Measurements from ENCODE around the gene GLIS1. TPM values are rescaled to one million over a fixed set of nuclear protein-coding genes. Genes with fewer than 3 reads are reported as not detected.
"Not testable (repeated sequence)": the region's sequence is repeated elsewhere in the genome, so short reads cannot be mapped to it uniquely, and the experiment has no call there.

The GLIS1 gene
- total RNA-seq, 2 experiments from 2014 or later, result not detected

DNA sequence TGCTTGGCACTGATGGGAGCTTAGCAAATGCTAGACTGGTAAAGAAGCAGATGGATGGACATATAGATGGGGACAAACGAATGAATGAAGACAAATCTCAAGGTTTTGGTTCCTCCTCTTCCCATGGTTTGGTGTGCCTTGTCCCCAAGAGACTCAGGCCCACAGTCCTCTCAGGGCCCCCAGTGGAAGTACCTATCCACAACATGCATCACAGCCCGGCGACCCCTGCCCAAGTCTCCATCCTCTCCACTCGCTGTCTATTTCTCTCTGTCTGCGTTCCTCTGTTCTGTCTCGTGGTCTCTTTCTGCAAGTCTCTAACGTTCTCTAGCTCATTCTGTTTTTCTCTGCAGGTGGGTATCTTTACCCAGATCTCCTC, 85.8 kb downstream of the GLIS1 start:
- DNase-seq, result no peak
- no peaks in the 10 kb centered on the region for H3K9me3 Mint-ChIP-seq
- no peak for ATAC-seq
- ChIA-PET POLR2A (no interaction called here), CTCF (no interaction called here)
- intact Hi-C loops (cut with micrococcal nuclease), result no loop called here
- H3K27ac Mint-ChIP-seq, result no peak overlapping the region
- H3K36me3 Mint-ChIP-seq (ENCODE audit: low read depth), result no peaks in the 10 kb centered on the region
- no peaks in the 10 kb centered on the region for H3K4me1 Mint-ChIP-seq (ENCODE audit: low read depth)
- TF ChIP-seq, protein P1, sequence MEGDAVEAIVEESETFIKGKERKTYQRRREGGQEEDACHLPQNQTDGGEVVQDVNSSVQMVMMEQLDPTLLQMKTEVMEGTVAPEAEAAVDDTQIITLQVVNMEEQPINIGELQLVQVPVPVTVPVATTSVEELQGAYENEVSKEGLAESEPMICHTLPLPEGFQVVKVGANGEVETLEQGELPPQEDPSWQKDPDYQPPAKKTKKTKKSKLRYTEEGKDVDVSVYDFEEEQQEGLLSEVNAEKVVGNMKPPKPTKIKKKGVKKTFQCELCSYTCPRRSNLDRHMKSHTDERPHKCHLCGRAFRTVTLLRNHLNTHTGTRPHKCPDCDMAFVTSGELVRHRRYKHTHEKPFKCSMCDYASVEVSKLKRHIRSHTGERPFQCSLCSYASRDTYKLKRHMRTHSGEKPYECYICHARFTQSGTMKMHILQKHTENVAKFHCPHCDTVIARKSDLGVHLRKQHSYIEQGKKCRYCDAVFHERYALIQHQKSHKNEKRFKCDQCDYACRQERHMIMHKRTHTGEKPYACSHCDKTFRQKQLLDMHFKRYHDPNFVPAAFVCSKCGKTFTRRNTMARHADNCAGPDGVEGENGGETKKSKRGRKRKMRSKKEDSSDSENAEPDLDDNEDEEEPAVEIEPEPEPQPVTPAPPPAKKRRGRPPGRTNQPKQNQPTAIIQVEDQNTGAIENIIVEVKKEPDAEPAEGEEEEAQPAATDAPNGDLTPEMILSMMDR (IDR thresholded peaks at IDR 0.05), result no peak
- H3K4me3 Mint-ChIP-seq, result no peak overlapping the region
- peaks cover 8% of the 10 kb centered on the region for H3K27me3 Mint-ChIP-seq

DNA sequence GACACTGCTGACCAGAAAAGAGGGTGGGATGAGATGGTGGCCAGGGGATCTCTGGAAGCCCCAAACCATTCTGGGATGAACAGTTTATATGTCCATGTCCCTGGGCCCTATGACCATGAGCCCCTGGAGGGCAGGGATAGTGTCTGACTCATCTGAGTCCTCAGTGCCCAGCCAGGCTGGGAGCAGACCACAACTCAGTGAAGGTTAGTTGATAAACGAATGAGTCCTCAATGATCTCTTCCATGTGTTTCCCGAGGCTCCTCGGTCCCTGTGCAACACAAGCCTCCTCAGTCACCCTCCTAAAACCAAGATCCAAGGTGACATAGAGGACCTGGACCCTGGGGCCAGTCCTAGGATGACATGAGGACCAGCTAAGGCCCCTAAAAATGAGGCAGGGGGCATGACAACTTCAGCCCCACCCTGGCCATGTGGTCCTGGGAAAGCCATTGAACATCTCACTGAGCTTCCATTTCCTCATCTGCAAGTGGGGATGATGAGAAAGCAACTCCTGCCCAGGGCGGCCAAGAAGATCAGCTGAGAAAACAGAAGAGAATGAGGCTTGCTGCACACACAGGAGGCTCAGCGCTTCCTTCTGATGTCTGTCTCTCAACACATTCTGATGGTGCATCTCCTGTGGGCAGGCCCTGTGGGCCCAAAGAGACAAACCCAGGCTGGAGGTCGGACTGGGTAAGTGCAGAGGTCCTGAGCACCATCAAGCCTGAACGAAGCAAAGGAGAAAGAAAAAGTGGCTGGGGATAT, 86.3 kb downstream of the GLIS1 start:
- CTCF ChIA-PET, result no interaction called here
- ATAC-seq (no peak), DNase-seq (no peak)
- H3K36me3 Mint-ChIP-seq (ENCODE audit: low read depth), result no peaks in the 10 kb centered on the region
- POLR2A ChIA-PET, result no interaction called here
- TF ChIP-seq, protein P1 (IDR thresholded peaks at IDR 0.05), result no peak
- H3K27ac Mint-ChIP-seq, result no peak overlapping the region
- no peak overlapping the region for H3K4me3 Mint-ChIP-seq
- H3K9me3 Mint-ChIP-seq, result no peaks in the 10 kb centered on the region
- H3K27me3 Mint-ChIP-seq, result peaks cover 6% of the 10 kb centered on the region
- intact Hi-C loops (cut with micrococcal nuclease), result no loop called here
- H3K4me1 Mint-ChIP-seq (ENCODE audit: low read depth), result no peaks in the 10 kb centered on the region

DNA sequence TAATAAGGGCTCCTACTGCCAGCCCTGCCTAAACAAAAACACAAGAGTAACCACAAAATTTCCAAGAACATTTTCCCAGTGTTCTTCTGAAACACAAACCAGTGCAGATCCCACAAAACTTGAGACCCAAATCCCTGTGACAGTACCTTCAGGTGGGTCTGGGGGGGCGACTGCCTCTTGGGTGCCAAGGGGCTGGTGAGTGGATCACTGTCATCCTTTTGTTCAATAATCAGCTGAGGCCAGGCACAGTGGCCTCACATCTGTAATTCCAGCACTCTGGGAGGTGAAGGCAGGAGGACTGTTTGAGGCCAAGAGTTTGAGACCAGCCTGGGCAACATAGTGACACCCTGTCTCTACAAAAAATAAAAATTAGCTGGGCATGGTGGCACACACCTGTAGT, 87.6 kb downstream of the GLIS1 start:
- Mint-ChIP-seq H3K4me3 (no peak overlapping the region), H3K27me3 (peaks cover 3% of the 10 kb centered on the region), H3K9me3 (no peaks in the 10 kb centered on the region), H3K36me3 (ENCODE audit: low read depth) (no peaks in the 10 kb centered on the region), H3K4me1 (ENCODE audit: low read depth) (no peaks in the 10 kb centered on the region), H3K27ac (no peak overlapping the region)
- CTCF ChIA-PET, result no interaction called here
- TF ChIP-seq, protein P1 (IDR thresholded peaks at IDR 0.05), result no peak
- ATAC-seq (no peak), DNase-seq (no peak)
- POLR2A ChIA-PET, result no interaction called here
- intact Hi-C loops (cut with micrococcal nuclease), result no loop called here

DNA sequence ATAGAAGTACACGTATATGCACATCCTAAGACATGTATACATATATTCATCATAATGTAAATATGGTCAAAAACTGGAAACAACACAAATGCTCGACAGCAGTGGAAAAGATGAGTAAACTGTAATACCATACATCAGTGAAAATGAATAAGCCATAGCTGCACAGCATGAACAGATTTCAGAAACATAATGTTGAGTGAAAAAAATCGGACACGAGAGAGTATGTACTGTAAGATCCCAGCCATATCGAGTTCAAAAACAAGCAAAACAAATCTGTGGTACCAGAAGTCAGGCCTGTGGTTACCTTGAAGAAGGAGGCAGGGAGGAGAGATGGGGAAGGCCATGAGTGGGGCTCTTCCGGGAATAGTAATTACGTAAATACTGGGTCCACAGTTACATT, 90.4 kb downstream of the GLIS1 start:
- CTCF ChIA-PET, result no interaction called here
- H3K9me3 Mint-ChIP-seq, result no peaks in the 10 kb centered on the region
- TF ChIP-seq, protein P1 (IDR thresholded peaks at IDR 0.05), result no peak
- POLR2A ChIA-PET, result no interaction called here
- DNase-seq, result no peak
- intact Hi-C loops (cut with micrococcal nuclease), result no loop called here
- H3K4me1 Mint-ChIP-seq (ENCODE audit: low read depth), result no peaks in the 10 kb centered on the region
- H3K4me3 Mint-ChIP-seq, result no peak overlapping the region
- H3K27me3 Mint-ChIP-seq, result no peaks in the 10 kb centered on the region
- no peak overlapping the region for H3K27ac Mint-ChIP-seq
- no peaks in the 10 kb centered on the region for H3K36me3 Mint-ChIP-seq (ENCODE audit: low read depth)
- ATAC-seq, result no peak

DNA sequence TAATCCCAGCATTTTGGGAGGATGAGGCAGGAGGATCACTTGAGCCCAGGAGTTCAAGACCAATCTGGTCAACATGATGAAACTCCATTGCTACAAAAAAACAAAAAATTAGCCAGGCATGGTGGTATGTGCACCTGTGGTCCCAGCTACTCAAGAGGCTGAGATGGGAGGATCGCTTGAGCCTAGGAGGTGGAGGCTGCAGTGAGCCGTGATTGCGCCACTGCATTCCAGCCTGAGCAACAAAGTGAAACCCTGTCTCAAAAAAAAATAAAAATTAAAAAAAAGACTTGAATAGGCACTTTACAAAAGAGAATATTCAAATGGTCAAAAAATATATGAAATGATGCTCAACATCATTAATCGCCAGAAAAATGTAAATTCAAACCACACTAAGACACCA, 91.0 kb downstream of the GLIS1 start:
- CTCF ChIA-PET; POLR2A ChIA-PET; intact Hi-C loops (cut with micrococcal nuclease); H3K4me1 Mint-ChIP-seq (ENCODE audit: low read depth); DNase-seq; H3K36me3 Mint-ChIP-seq (ENCODE audit: low read depth); H3K27ac Mint-ChIP-seq; ATAC-seq; H3K27me3 Mint-ChIP-seq; H3K4me3 Mint-ChIP-seq; H3K9me3 Mint-ChIP-seq: not testable (repeated sequence)

Measured in activated CD8-positive, alpha-beta T cell treated with anti-CD3 and anti-CD28 coated beads for 36 hours (primary cell).